Erythroblast (primary cell): Measurements from ENCODE around the gene MBOAT7.

ENCODE experiments used
- GATA1 ChIP-seq: IDR thresholded peaks from 2 replicates; pipeline ENCODE4 v1.6.1; 2011; ENCODE audit warnings: low read depth, mild to moderate bottlenecking, control low read depth, low read length, moderate library complexity
- POLR2A ChIP-seq: IDR thresholded peaks from 2 replicates; pipeline ENCODE4 v1.6.1; 2011; ENCODE audit warnings: mild to moderate bottlenecking, low read length

GRCh38 chr19:54125713-54126112, 63.7 kb downstream of the MBOAT7 start:
- TF ChIP-seq POLR2A = no peak
- TF ChIP-seq GATA1 = no peak
